Transverse colon (tissue), 4 donors: Measurements from ENCODE around the gene OR2A25. TPM values are rescaled to one million over a fixed set of nuclear protein-coding genes. Genes with fewer than 3 reads are reported as not detected.

Source experiments
- DNase-seq: peaks from one replicate; pipeline ENCODE4 v3.0.0-alpha.2; 2019
- H3K27ac ChIP-seq, 4 donors: fragments of 200-600 bp; sonication (generic); 2 replicates each; pipeline ENCODE4 v1.5.1; 2016 to 2018; ENCODE audit warnings: inconsistent platforms in 4 of 4
- H3K27me3 ChIP-seq: fragments of 200-600 bp; sonication (generic); 2 replicates; pipeline ENCODE4 v1.5.1; 2017; ENCODE audit warnings: inconsistent platforms
- H3K36me3 ChIP-seq, 4 donors: fragments of 200-600 bp; sonication (generic); 2 replicates each; pipeline ENCODE4 v1.5.1; 2017 to 2019; ENCODE audit warnings: inconsistent platforms in 4 of 4
- H3K4me1 ChIP-seq, 4 donors: fragments of 200-600 bp; sonication (generic); 2 replicates each; pipeline ENCODE4 v1.5.1; 2017 to 2020; ENCODE audit warnings: inconsistent platforms in 4 of 4
- H3K4me3 ChIP-seq, 4 donors: fragments of 200-600 bp; sonication (generic); 1 replicate in 1 of 4; 2 replicates in 3 of 4; pipeline versions ENCODE4 v1.5.1 to v1.6.1; 2017 to 2019; ENCODE audit warnings: inconsistent platforms in 4 of 4
- H3K9me3 ChIP-seq, 2 donors: fragments of 200-600 bp; sonication (generic); 2 replicates each; pipeline ENCODE4 v1.5.1; 2017 to 2019; ENCODE audit warnings: inconsistent platforms in 2 of 2
- CTCF ChIP-seq, 5 experiments: fragments of 200-600 bp in 3 of 5; fragments of 450-650 bp in 2 of 5; sonication (generic) in 3 of 5; IDR thresholded peaks; 1 replicate in 2 of 5; 2 replicates in 3 of 5; pipeline ENCODE4 v1.5.1; 2016 to 2017; ENCODE audit warnings: antibody characterized with exemption in 5 of 5, inconsistent platforms in 3 of 5, mild to moderate bottlenecking in 2 of 5, moderate library complexity in 1 of 5
- EP300 ChIP-seq: sonication (generic); formaldehyde crosslinking; IDR thresholded peaks from one replicate; pipeline ENCODE4 v1.6.1; 2017; ENCODE audit warnings: antibody characterized with exemption, low read depth
- POLR2A ChIP-seq: fragments of 450-650 bp; IDR thresholded peaks from one replicate; pipeline ENCODE4 v1.6.1; 2016; ENCODE audit warnings: antibody characterized with exemption, mild to moderate bottlenecking, moderate library complexity
- POLR2AphosphoS5 ChIP-seq, 3 donors: sonication (generic); formaldehyde crosslinking; IDR thresholded peaks; one replicate each; pipeline ENCODE4 v1.6.1; 2016; ENCODE audit warnings: antibody characterized with exemption in 3 of 3
- WGBS, 2 donors: methylation state at CpG; one replicate each; pipeline ENCODE4 v1.1.5; 2018; ENCODE audit warnings: low coverage in 1 of 2; 5-methylcytosine and 5-hydroxymethylcytosine counted together
- in situ Hi-C, 4 donors: fragments of 200-750 bp; cut with MboI; loops; one replicate each; pipeline versions ENCODE4 v1.15.0 to v1.15.1; 2017; ENCODE audit warnings: low sequenced_read_pairs in 3 of 4, low pct_ligation_motif_present in 1 of 4, low pct_unique_long_range_greater_than_20kb in 1 of 4
- intact Hi-C: fragments of 100-400 bp; cut with DNase I; formaldehyde crosslinking; loops from one replicate; pipeline ENCODE4 v1.15.1; 2023; ENCODE audit warnings: low total_unique reads
- total RNA-seq, 4 donors: library from RNA; depleted of rRNA; stranded (reverse); fragments of >200 nt; gene quantifications; one replicate each; pipeline ENCODE4 v1.1.0, GENCODE V29; 2016

Gene OR2A25
- total RNA-seq, 4 donors from 2014 or later: not detected

GRCh38 chr7:144024213-144024612 lies 45.4 kb upstream of the OR2A25 start:
- Histone ChIP-seq H3K4me1 (no peaks in the 10 kb centered on the region), H3K4me3 (no peak overlapping the region), H3K27ac (no peak overlapping the region), H3K36me3 (no peaks in the 10 kb centered on the region), H3K27me3 (no peaks in the 10 kb centered on the region), H3K9me3 (no peaks in the 10 kb centered on the region)
- intact Hi-C loops (no loop called here), in situ Hi-C loops (no loop called here)
- TF ChIP-seq POLR2A (no peak), CTCF (IDR thresholded peaks at IDR 0.05) (no peak), EP300 (no peak), POLR2AphosphoS5 (IDR thresholded peaks at IDR 0.05) (no peak)
- DNase-seq: no peak
- 73 to 81% methylated on average over 3 of the region's 3 CpGs for WGBS, 2 donors

GRCh38 chr7:144026203-144026883 lies 43.3 kb upstream of the OR2A25 start:
- Histone ChIP-seq H3K9me3 (no peaks in the 10 kb centered on the region), H3K27ac (no peak overlapping the region), H3K4me1 (no peaks in the 10 kb centered on the region), H3K4me3 (no peak overlapping the region), H3K36me3 (no peaks in the 10 kb centered on the region), H3K27me3 (no peaks in the 10 kb centered on the region)
- TF ChIP-seq CTCF (IDR thresholded peaks at IDR 0.05): no peak
- TF ChIP-seq POLR2AphosphoS5 (IDR thresholded peaks at IDR 0.05): no peak
- TF ChIP-seq EP300: no peak
- TF ChIP-seq POLR2A: no peak
- in situ Hi-C loops (no loop called here), intact Hi-C loops (no loop called here)
- WGBS, 2 donors: 55 to 66% methylated on average over 4 of the region's 4 CpGs
- DNase-seq: no peak

- 7 to 13% methylated on average over 3 of the region's 3 CpGs for WGBS, 2 donors
- Histone ChIP-seq H3K4me1 (no peaks in the 10 kb centered on the region), H3K9me3 (no peaks in the 10 kb centered on the region), H3K36me3 (no peaks in the 10 kb centered on the region), H3K27me3 (no peaks in the 10 kb centered on the region), H3K4me3 (no peak overlapping the region), H3K27ac (no peak overlapping the region)
- TF ChIP-seq EP300 (no peak), CTCF (IDR thresholded peaks at IDR 0.05) (peak; percentile 31 to 40 (median 38))
- no peak for DNase-seq
- in situ Hi-C loops: no loop called here
- intact Hi-C loops: no loop called here
Observed at GRCh38 chr7:144027070-144027469, 42.5 kb upstream of the OR2A25 start.

- no peaks in the 10 kb centered on the region for H3K27me3 ChIP-seq
- intact Hi-C loops: no loop called here
- H3K27ac ChIP-seq: no peak overlapping the region
- no peaks in the 10 kb centered on the region for H3K4me1 ChIP-seq
- no peak overlapping the region for H3K4me3 ChIP-seq
- TF ChIP-seq POLR2AphosphoS5 (IDR thresholded peaks at IDR 0.05) (no peak), POLR2A (no peak), EP300 (no peak), CTCF (IDR thresholded peaks at IDR 0.05) (no peak)
- DNase-seq: no peak
- 58 to 74% methylated on average over 1 of the region's 1 CpG for WGBS, 2 donors
- in situ Hi-C loops: no loop called here
- H3K36me3 ChIP-seq: no peaks in the 10 kb centered on the region
- no peaks in the 10 kb centered on the region for H3K9me3 ChIP-seq
Observed at GRCh38 chr7:144027974-144028373, 41.6 kb upstream of the OR2A25 start.
